Nephron progenitor cell (in vitro differentiated cells): ENCODE results near the gene TBXAS1.
A peak's percentile ranks its signal among the peaks of the same experiment; 100 is the strongest.

Experiments used
- DNase-seq: peaks from one replicate; pipeline ENCODE4 v3.0.0; 2021
- H3K27ac Mint-ChIP-seq: 2 replicates; pipeline ENCODE4 v1.8.0; 2021; ENCODE audit warnings: mild to moderate bottlenecking, moderate library complexity, mixed read lengths
- H3K27me3 Mint-ChIP-seq: 2 replicates; pipeline ENCODE4 v1.8.0; 2021; ENCODE audit warnings: mild to moderate bottlenecking, low read depth, mixed read lengths; ENCODE audit not compliant: poor library complexity
- H3K36me3 Mint-ChIP-seq: 2 replicates; pipeline ENCODE4 v1.8.0; 2021; ENCODE audit warnings: low read depth, mixed read lengths
- H3K4me1 Mint-ChIP-seq: 2 replicates; pipeline ENCODE4 v1.8.0; 2021; ENCODE audit warnings: mixed read lengths
- H3K4me3 Mint-ChIP-seq: 2 replicates; pipeline ENCODE4 v1.8.0; 2021; ENCODE audit warnings: mild to moderate bottlenecking, moderate library complexity, mixed read lengths
- H3K9me3 Mint-ChIP-seq: 2 replicates; pipeline ENCODE4 v1.8.0; 2021; ENCODE audit warnings: mild to moderate bottlenecking, moderate library complexity, mixed read lengths
- TF ChIP-seq, protein P1 (sequence below): fragments of 200-600 bp; sonication (generic); IDR thresholded peaks from 2 replicates; pipeline ENCODE4 v1.5.0; 2021; ENCODE audit warnings: antibody characterized with exemption

The TBXAS1 gene

DNA sequence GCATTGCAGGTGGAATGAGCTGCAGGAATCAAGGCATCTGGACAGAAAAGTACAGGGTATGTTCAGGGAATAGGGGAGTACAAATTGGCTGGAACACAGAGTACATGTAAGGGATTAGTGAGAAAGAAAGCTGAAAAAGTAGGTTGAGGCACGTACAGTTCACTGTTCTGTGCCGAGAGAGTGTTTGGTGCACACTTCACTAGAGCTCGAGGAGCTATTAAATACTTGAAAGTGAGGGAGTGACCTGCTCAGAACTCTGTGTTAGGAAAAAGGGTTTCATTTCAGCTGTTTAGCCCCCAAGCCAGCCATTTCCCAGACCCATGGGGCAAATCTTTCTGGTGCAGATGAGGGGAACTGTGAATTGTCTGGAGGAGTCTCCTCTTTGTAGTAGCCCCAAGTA lies 115.2 kb downstream of the TBXAS1 start:
- Mint-ChIP-seq H3K9me3 (peaks cover 32% of the 10 kb centered on the region), H3K4me1 (peaks cover 14% of the 10 kb centered on the region), H3K27me3 (peaks cover 29% of the 10 kb centered on the region), H3K27ac (peak overlapping the region; percentile 23), H3K36me3 (peaks cover 11% of the 10 kb centered on the region), H3K4me3 (no peak overlapping the region)
- TF ChIP-seq, protein P1, sequence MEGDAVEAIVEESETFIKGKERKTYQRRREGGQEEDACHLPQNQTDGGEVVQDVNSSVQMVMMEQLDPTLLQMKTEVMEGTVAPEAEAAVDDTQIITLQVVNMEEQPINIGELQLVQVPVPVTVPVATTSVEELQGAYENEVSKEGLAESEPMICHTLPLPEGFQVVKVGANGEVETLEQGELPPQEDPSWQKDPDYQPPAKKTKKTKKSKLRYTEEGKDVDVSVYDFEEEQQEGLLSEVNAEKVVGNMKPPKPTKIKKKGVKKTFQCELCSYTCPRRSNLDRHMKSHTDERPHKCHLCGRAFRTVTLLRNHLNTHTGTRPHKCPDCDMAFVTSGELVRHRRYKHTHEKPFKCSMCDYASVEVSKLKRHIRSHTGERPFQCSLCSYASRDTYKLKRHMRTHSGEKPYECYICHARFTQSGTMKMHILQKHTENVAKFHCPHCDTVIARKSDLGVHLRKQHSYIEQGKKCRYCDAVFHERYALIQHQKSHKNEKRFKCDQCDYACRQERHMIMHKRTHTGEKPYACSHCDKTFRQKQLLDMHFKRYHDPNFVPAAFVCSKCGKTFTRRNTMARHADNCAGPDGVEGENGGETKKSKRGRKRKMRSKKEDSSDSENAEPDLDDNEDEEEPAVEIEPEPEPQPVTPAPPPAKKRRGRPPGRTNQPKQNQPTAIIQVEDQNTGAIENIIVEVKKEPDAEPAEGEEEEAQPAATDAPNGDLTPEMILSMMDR, result no peak
- DNase-seq, result no peak

DNA sequence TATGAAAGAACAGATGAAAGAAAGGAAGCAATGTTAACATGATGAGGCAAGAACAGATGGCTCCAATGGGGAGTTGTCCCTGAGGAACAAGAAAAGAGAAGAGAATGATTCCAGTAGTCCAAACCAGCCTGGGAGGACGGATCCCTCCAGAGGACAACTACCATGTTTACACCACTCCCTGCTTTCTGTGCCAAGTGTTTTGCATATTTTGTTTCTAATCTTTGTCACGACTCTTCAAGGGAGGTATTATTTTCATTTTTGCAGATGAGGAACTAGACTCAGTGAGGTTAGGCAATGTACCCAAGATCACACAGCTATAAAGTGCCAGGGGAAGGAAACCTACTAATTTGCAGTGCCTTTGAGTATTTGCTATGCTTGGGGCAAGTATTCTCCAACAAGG lies 117.5 kb downstream of the TBXAS1 start:
- TF ChIP-seq, protein P1, result no peak
- Mint-ChIP-seq H3K36me3 (peaks cover 11% of the 10 kb centered on the region), H3K4me3 (no peak overlapping the region), H3K9me3 (peaks cover 35% of the 10 kb centered on the region), H3K27me3 (peaks cover 15% of the 10 kb centered on the region), H3K4me1 (peaks cover 9% of the 10 kb centered on the region), H3K27ac (no peak overlapping the region)
- no peak for DNase-seq

DNA sequence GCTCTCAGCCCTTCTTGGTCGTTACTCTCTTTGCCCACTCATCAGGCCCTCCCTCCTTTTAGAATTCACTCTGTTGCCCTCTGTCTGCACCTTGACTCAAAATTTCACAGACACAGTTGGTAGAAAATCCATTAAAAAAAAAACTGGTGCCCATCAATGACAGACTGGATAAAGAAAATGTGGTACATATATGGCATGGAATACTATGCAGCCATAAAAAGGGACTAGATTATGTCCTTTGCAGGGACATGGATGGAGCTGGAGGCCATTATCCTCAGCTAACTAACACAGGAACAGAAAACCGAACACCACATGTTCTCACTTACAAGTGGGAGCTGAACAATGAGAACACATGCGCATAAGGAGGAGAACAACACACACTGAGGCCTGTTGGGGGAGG lies 118.0 kb downstream of the TBXAS1 start:
- Mint-ChIP-seq H3K4me1 (peaks cover 9% of the 10 kb centered on the region), H3K27ac (no peak overlapping the region), H3K27me3 (peaks cover 15% of the 10 kb centered on the region), H3K4me3 (no peak overlapping the region), H3K36me3 (peaks cover 11% of the 10 kb centered on the region), H3K9me3 (peaks cover 35% of the 10 kb centered on the region)
- TF ChIP-seq, protein P1, result no peak
- DNase-seq, result no peak

DNA sequence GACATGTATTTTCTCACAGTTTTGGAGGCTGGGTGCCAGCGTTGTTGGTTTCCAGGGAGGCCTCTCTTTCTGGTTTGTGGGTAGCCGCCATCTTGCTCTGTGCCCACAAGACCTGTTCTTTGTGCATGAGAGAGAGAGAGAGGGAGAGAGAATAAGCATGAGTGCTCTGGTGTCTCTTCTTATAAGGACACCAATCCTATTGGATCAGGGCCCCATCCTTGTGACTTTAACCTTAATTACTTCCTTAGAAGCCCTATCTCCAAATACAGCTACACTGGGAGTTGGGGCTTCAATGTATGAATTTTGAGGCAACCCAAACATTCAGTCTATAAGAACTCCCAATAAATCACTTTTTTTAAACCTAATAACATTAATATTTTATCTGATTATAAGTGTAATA lies 119.1 kb downstream of the TBXAS1 start:
- Mint-ChIP-seq H3K4me1 (peaks cover 11% of the 10 kb centered on the region), H3K4me3 (no peak overlapping the region), H3K27me3 (peaks cover 23% of the 10 kb centered on the region), H3K27ac (no peak overlapping the region), H3K9me3 (peaks cover 35% of the 10 kb centered on the region), H3K36me3 (peaks cover 11% of the 10 kb centered on the region)
- TF ChIP-seq, protein P1, result no peak
- no peak for DNase-seq

DNA sequence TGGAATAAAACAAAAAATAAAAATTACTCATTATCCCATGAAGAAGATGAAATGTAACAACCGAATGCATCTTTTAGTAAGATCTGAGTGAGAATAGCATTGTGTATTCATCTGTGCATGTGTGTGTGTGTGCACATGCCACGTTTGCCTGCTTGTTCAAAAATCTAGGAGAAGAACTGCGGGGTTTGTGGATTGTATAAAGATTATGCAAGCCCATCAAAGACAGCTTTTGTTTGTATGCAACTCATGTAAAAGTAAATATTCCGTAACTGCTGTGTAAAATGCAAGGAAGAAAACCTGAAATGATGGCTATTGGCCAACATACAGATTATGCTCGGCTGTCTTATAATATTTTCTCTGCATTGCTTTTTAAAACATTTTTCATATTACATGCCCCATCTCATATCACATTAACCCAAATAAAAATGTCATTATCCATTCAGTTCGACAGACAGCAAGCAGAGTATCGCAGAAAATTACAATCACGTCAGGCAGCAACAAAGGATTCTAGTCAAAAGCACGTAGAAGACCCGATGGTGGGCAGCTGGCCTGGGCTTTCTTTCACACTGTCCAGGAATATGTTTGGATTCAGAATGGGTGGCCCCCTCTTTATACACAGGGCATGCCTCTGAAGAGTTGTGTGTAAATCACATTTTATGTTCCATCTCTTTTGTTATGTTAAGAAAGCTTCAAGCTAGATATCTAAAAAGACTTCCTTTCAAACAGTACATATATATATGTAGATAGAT lies 119.7 kb downstream of the TBXAS1 start:
- Mint-ChIP-seq H3K9me3 (peaks cover 35% of the 10 kb centered on the region), H3K27ac (no peak overlapping the region), H3K27me3 (peaks cover 26% of the 10 kb centered on the region), H3K36me3 (peaks cover 11% of the 10 kb centered on the region), H3K4me3 (no peak overlapping the region), H3K4me1 (peaks cover 13% of the 10 kb centered on the region)
- DNase-seq, result no peak
- TF ChIP-seq, protein P1, result no peak

DNA sequence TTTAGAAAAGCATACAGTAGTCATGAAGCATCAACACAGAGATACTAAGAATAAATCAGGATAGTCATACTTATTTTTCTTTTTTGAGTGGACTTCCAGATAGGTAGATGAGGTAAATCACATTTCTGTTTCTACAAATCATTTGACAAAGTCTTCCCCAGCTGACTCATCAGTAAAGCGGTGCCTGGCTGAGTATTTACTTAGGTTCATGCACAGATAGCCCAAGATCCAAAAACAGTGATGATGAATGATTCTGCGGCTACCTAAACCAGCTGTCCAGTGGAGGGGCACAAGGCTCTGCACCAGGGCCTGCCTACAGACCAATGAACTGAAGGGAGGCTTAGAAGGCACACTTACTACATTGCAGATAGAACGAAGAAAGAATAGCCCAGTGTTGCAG lies 120.6 kb downstream of the TBXAS1 start:
- H3K27ac Mint-ChIP-seq, result no peak overlapping the region
- peaks cover 20% of the 10 kb centered on the region for H3K27me3 Mint-ChIP-seq
- no peak overlapping the region for H3K4me3 Mint-ChIP-seq
- TF ChIP-seq, protein P1, result no peak
- peaks cover 11% of the 10 kb centered on the region for H3K36me3 Mint-ChIP-seq
- no peak for DNase-seq
- H3K9me3 Mint-ChIP-seq, result peaks cover 35% of the 10 kb centered on the region
- H3K4me1 Mint-ChIP-seq, result peaks cover 16% of the 10 kb centered on the region
